Mucosa of gallbladder (tissue), 1 donor: ENCODE results near the gene RLIM. TPM values are rescaled to one million over a fixed set of nuclear protein-coding genes. Genes with fewer than 3 reads are reported as not detected.

Experiments used
- DNase-seq: peaks from one replicate; pipeline ENCODE4 v3.0.0-alpha.2; 2020; ENCODE audit warnings: low spot score
- total RNA-seq: library from RNA; stranded (reverse); gene quantifications from one replicate; pipeline ENCODE4 v1.2.1, GENCODE V29; 2021
- donor health status: DM: no; HTN: no; CAD: no.

RLIM gene
- total RNA-seq, 1 donor from 2014 or later = 30.1 TPM

DNA sequence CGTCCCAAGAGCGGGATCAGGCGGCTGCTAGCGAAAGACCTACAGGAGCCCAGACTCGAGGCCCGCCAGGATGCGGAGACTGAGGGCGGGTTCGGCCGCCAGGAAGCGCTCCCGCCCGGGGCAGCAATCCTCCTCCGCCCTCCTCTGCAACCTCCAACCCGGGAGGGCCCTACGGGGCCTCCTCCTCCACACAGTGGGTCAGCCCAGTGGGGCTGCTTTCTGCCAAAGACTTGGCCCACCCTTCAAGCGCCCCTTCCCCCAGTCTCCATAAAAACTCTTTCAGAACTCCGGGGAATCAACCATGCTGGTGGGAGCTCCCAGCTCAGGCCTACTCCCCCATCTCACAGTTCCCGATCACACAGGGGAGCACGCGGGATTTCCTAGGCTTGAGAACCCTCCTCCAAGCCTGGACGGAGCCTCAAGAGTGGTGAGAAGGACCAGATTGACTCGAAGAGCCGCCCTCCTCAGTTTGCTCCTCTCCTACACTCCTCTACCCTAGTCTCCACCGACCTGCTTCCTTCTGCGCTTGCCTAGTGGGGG is 77.5 kb downstream of the RLIM start:
- no peak for DNase-seq

- peak; percentile 80 for DNase-seq
Measured at GRCh38 chrX:74536152-74536831, 78.1 kb downstream of the RLIM start.

DNA sequence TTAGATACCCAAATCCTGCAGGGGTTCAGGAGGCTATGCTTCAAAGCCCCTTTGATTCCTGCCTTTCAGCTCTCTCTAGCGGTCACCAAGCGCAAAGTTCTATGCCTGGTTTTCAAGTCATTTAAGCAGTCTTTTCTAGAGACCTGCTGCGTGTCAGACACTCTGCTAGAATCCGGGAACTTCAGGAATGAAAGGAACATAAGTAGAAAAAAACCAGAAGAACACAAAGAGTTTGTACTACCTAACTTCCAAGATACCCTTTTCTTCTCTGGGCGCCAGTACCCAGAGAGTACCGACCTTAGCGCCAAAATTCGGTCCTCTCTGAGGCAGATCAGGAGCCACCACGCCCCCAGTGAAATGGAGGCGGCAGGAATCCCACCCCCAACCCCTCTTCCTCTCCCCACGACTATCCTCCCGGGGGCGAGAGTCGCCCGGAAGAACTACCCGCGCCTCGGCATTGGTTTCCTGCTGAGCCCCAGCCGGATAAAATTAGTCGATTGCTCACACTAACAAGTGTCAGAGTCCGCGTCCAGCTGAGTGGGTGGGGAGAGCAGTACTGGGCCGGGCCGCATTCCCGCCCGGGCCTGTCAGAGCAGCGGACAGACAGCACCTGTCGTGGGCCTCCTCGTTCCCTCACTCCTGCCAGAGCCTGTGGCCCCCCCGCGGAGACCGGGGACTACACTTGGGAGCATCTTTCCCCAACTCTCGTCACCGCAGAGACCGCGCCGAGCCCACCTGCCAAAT is 78.8 kb downstream of the RLIM start:
- DNase-seq = peak; percentile 73

Other genes with a start within 250 kb of the RLIM start
- gene SLC16A2, start 193.1 kb downstream of the RLIM start, total RNA-seq = 23.2 TPM